ENCODE results near the gene SMIM43.

SMIM43 gene

GRCh38 chr4:121794505-121795188 is 29.7 kb upstream of the SMIM43 start:
- H3K36me3 ChIP-seq (ENCODE audit: control insufficient read depth in 2 of 2, insufficient read depth in 2 of 2, low read length in 2 of 2): no peaks in the 10 kb centered on the region
- no peak overlapping the region for H3K4me3 ChIP-seq (ENCODE audit: low read length in 2 of 2)
- no peaks in the 10 kb centered on the region for H3K4me1 ChIP-seq (ENCODE audit: control insufficient read depth, insufficient read depth, low read length)
- H3K27ac ChIP-seq (ENCODE audit: low read length): no peak overlapping the region
- H3K27me3 ChIP-seq (ENCODE audit: control insufficient read depth in 1 of 2, insufficient read depth in 2 of 2, low read length in 2 of 2): no peaks in the 10 kb centered on the region
- no peak overlapping the region for H3K9ac ChIP-seq (ENCODE audit: low read length in 2 of 2)
- no peaks in the 10 kb centered on the region for H3K9me3 ChIP-seq (ENCODE audit: control insufficient read depth in 2 of 2, low read length in 2 of 2)

DNA sequence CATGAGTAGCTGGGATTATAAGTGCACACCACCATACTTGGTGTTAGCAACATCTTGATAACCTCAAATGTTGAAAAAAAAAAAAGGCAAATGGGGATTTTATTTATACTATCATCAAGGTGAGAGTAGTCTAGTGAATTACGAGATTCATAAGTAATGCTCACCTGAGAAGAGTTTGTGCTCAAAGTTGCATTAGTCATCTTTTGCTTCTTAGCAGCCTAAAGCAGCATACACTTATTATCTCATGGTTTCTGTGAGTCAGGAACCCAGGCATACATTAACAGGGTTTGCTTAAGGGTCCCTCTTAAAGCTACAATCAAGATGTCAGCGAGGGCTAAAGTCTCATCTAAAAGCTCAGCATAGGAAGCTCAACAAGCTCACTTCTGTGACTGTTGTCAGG is 28.0 kb upstream of the SMIM43 start:
- no peak overlapping the region for H3K9ac ChIP-seq (ENCODE audit: low read length in 2 of 2)
- H3K27me3 ChIP-seq (ENCODE audit: control insufficient read depth in 1 of 2, insufficient read depth in 2 of 2, low read length in 2 of 2): no peaks in the 10 kb centered on the region
- no peaks in the 10 kb centered on the region for H3K9me3 ChIP-seq (ENCODE audit: control insufficient read depth in 2 of 2, low read length in 2 of 2)
- no peak overlapping the region for H3K4me3 ChIP-seq (ENCODE audit: low read length in 2 of 2)
- H3K4me1 ChIP-seq (ENCODE audit: control insufficient read depth, insufficient read depth, low read length): no peaks in the 10 kb centered on the region
- H3K36me3 ChIP-seq (ENCODE audit: control insufficient read depth in 2 of 2, insufficient read depth in 2 of 2, low read length in 2 of 2): no peaks in the 10 kb centered on the region
- H3K27ac ChIP-seq (ENCODE audit: low read length): no peak overlapping the region

- Histone ChIP-seq H3K9me3 (ENCODE audit: control insufficient read depth in 2 of 2, low read length in 2 of 2) (no peaks in the 10 kb centered on the region), H3K27ac (ENCODE audit: low read length) (no peak overlapping the region)
Measured at GRCh38 chr4:121791481-121791880, 26.5 kb upstream of the SMIM43 start.

DNA sequence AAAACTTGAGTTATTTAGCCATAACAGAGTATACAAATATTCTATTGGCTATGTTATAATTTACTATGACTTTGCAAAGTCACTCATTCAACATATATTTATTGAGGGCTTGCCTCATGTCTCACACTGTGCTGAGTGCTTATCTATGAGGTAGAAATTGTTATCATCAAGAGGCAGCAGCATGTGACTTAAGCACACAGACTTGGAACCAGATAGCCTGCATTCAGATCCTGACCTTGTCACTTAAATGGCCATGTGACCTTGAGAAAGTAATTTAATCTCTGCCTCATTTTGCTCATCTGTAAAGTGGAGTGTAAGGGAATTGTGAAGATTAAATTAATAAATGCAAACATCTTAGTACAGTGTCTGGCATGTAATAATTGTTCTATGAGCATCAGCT is 26.0 kb upstream of the SMIM43 start:
- Histone ChIP-seq H3K36me3 (ENCODE audit: control insufficient read depth in 2 of 2, insufficient read depth in 2 of 2, low read length in 2 of 2) (no peaks in the 10 kb centered on the region), H3K4me1 (ENCODE audit: control insufficient read depth, insufficient read depth, low read length) (no peaks in the 10 kb centered on the region), H3K27ac (ENCODE audit: low read length) (no peak overlapping the region), H3K9me3 (ENCODE audit: control insufficient read depth in 2 of 2, low read length in 2 of 2) (no peaks in the 10 kb centered on the region), H3K27me3 (ENCODE audit: control insufficient read depth in 1 of 2, insufficient read depth in 2 of 2, low read length in 2 of 2) (no peaks in the 10 kb centered on the region), H3K4me3 (ENCODE audit: low read length in 2 of 2) (no peak overlapping the region), H3K9ac (ENCODE audit: low read length in 2 of 2) (no peak overlapping the region)

More at GRCh38 chr4:121791481-121791880, 26.5 kb upstream of the SMIM43 start:
- Histone ChIP-seq H3K9ac (ENCODE audit: low read length in 2 of 2) (no peak overlapping the region), H3K4me1 (ENCODE audit: control insufficient read depth, insufficient read depth, low read length) (no peaks in the 10 kb centered on the region), H3K27me3 (ENCODE audit: control insufficient read depth in 1 of 2, insufficient read depth in 2 of 2, low read length in 2 of 2) (no peaks in the 10 kb centered on the region), H3K4me3 (ENCODE audit: low read length in 2 of 2) (no peak overlapping the region), H3K36me3 (ENCODE audit: control insufficient read depth in 2 of 2, insufficient read depth in 2 of 2, low read length in 2 of 2) (no peaks in the 10 kb centered on the region)

GRCh38 chr4:121789960-121790829 is 25.2 kb upstream of the SMIM43 start:
- no peak overlapping the region for H3K4me3 ChIP-seq (ENCODE audit: low read length in 2 of 2)
- H3K9ac ChIP-seq (ENCODE audit: low read length in 2 of 2): no peak overlapping the region
- H3K27me3 ChIP-seq (ENCODE audit: control insufficient read depth in 1 of 2, insufficient read depth in 2 of 2, low read length in 2 of 2): peaks cover 0 to 3% of the 10 kb centered on the region in 2 donors
- H3K9me3 ChIP-seq (ENCODE audit: control insufficient read depth in 2 of 2, low read length in 2 of 2): no peaks in the 10 kb centered on the region
- H3K4me1 ChIP-seq (ENCODE audit: control insufficient read depth, insufficient read depth, low read length): no peaks in the 10 kb centered on the region
- H3K27ac ChIP-seq (ENCODE audit: low read length): no peak overlapping the region
- no peaks in the 10 kb centered on the region for H3K36me3 ChIP-seq (ENCODE audit: control insufficient read depth in 2 of 2, insufficient read depth in 2 of 2, low read length in 2 of 2)

GRCh38 chr4:121789455-121789854 is 24.5 kb upstream of the SMIM43 start:
- H3K9ac ChIP-seq (ENCODE audit: low read length in 2 of 2): no peak overlapping the region
- no peak overlapping the region for H3K27ac ChIP-seq (ENCODE audit: low read length)
- H3K9me3 ChIP-seq (ENCODE audit: control insufficient read depth in 2 of 2, low read length in 2 of 2): peaks cover 0 to under 1% of the 10 kb centered on the region in 2 donors
- H3K27me3 ChIP-seq (ENCODE audit: control insufficient read depth in 1 of 2, insufficient read depth in 2 of 2, low read length in 2 of 2): peaks cover 0 to 3% of the 10 kb centered on the region in 2 donors
- H3K36me3 ChIP-seq (ENCODE audit: control insufficient read depth in 2 of 2, insufficient read depth in 2 of 2, low read length in 2 of 2): no peaks in the 10 kb centered on the region
- no peaks in the 10 kb centered on the region for H3K4me1 ChIP-seq (ENCODE audit: control insufficient read depth, insufficient read depth, low read length)
- no peak overlapping the region for H3K4me3 ChIP-seq (ENCODE audit: low read length in 2 of 2)

- H3K9ac ChIP-seq (ENCODE audit: low read length in 2 of 2): no peak overlapping the region
- peaks cover 0 to 3% of the 10 kb centered on the region in 2 donors for H3K27me3 ChIP-seq (ENCODE audit: control insufficient read depth in 1 of 2, insufficient read depth in 2 of 2, low read length in 2 of 2)
- H3K27ac ChIP-seq (ENCODE audit: low read length): no peak overlapping the region
- H3K9me3 ChIP-seq (ENCODE audit: control insufficient read depth in 2 of 2, low read length in 2 of 2): peaks cover 0 to 4% of the 10 kb centered on the region in 2 donors
- no peak overlapping the region for H3K4me3 ChIP-seq (ENCODE audit: low read length in 2 of 2)
- H3K4me1 ChIP-seq (ENCODE audit: control insufficient read depth, insufficient read depth, low read length): no peaks in the 10 kb centered on the region
- no peaks in the 10 kb centered on the region for H3K36me3 ChIP-seq (ENCODE audit: control insufficient read depth in 2 of 2, insufficient read depth in 2 of 2, low read length in 2 of 2)
Measured at GRCh38 chr4:121788896-121789295, 23.9 kb upstream of the SMIM43 start.

GRCh38 chr4:121786221-121786620 is 21.3 kb upstream of the SMIM43 start:
- no peaks in the 10 kb centered on the region for H3K4me1 ChIP-seq (ENCODE audit: control insufficient read depth, insufficient read depth, low read length)
- no peaks in the 10 kb centered on the region for H3K36me3 ChIP-seq (ENCODE audit: control insufficient read depth in 2 of 2, insufficient read depth in 2 of 2, low read length in 2 of 2)
- no peak overlapping the region for H3K4me3 ChIP-seq (ENCODE audit: low read length in 2 of 2)
- H3K27ac ChIP-seq (ENCODE audit: low read length): no peak overlapping the region
- peaks cover 0 to 4% of the 10 kb centered on the region in 2 donors for H3K9me3 ChIP-seq (ENCODE audit: control insufficient read depth in 2 of 2, low read length in 2 of 2)
- H3K9ac ChIP-seq (ENCODE audit: low read length in 2 of 2): no peak overlapping the region
- peaks cover 0 to 4% of the 10 kb centered on the region in 2 donors for H3K27me3 ChIP-seq (ENCODE audit: control insufficient read depth in 1 of 2, insufficient read depth in 2 of 2, low read length in 2 of 2)

DNA sequence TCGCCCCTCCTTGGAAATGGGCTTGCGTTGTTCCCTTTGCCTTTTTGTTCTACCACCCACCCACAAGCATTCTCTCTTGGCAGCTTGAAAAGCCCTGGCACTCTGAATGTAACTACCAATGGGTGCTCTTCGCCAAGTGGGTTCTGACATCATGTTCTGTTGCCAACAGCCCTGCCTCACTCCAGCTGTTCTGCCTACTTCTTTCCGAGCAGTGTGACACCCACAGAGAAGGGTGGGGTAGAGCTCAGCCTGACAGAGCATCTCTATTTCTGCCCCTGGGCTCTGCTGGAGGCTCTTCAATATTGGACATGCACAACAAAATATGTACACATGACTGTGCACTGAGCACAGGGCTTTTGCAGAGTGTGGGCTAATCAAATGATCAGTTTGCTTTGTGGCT is 20.5 kb upstream of the SMIM43 start:
- Histone ChIP-seq H3K4me3 (ENCODE audit: low read length in 2 of 2) (no peak overlapping the region), H3K27ac (ENCODE audit: low read length) (no peak overlapping the region), H3K9me3 (ENCODE audit: control insufficient read depth in 2 of 2, low read length in 2 of 2) (peaks cover 0 to 4% of the 10 kb centered on the region in 2 donors), H3K27me3 (ENCODE audit: control insufficient read depth in 1 of 2, insufficient read depth in 2 of 2, low read length in 2 of 2) (peaks cover 3 to 4% of the 10 kb centered on the region in 2 donors), H3K9ac (ENCODE audit: low read length in 2 of 2) (no peak overlapping the region), H3K4me1 (ENCODE audit: control insufficient read depth, insufficient read depth, low read length) (no peaks in the 10 kb centered on the region), H3K36me3 (ENCODE audit: control insufficient read depth in 2 of 2, insufficient read depth in 2 of 2, low read length in 2 of 2) (no peaks in the 10 kb centered on the region)

DNA sequence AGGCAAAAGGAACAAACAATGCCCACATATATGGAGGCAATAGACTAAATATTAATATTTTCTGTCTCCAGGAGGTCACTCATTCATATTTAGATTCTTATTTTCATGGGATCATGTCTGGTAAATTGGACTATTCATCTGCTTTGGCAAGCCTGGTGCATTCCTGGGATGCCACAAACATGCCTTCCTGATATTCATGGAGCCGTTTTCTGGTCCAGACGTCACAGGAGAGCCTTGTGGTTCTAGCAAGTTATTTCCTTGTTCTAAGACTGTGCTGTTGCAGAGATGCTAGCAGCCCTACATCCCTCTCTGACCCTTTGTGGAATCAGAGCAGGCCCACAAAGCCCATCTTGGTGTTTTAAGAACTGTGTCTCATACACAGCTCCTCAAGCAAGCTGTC is 20.0 kb upstream of the SMIM43 start:
- Histone ChIP-seq H3K9me3 (ENCODE audit: control insufficient read depth in 2 of 2, low read length in 2 of 2) (peaks cover 0 to 4% of the 10 kb centered on the region in 2 donors), H3K27me3 (ENCODE audit: control insufficient read depth in 1 of 2, insufficient read depth in 2 of 2, low read length in 2 of 2) (peaks cover 4% of the 10 kb centered on the region in 2 donors), H3K9ac (ENCODE audit: low read length in 2 of 2) (no peak overlapping the region), H3K4me1 (ENCODE audit: control insufficient read depth, insufficient read depth, low read length) (no peaks in the 10 kb centered on the region), H3K27ac (ENCODE audit: low read length) (no peak overlapping the region), H3K4me3 (ENCODE audit: low read length in 2 of 2) (no peak overlapping the region), H3K36me3 (ENCODE audit: control insufficient read depth in 2 of 2, insufficient read depth in 2 of 2, low read length in 2 of 2) (no peaks in the 10 kb centered on the region)

DNA sequence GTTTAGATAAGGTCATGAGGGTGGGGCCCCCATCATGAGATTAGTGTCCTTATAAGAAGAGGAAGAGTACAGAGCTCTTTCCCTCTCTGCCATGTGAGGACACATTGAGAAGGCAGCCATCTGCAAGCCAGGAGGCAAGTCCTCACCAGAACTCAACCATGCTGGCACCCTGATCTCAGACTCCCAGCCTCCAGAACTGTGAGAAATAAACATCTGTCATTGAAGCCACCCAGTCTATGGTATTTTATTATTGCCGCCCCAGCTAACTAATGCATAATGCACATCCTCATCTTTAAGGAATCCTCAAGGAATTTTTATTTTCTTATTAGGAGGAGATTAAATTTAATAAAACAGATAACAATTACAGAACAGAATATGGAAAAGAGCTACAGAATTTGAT is 19.4 kb upstream of the SMIM43 start:
- Histone ChIP-seq H3K36me3 (ENCODE audit: control insufficient read depth in 2 of 2, insufficient read depth in 2 of 2, low read length in 2 of 2) (no peaks in the 10 kb centered on the region), H3K4me1 (ENCODE audit: control insufficient read depth, insufficient read depth, low read length) (no peaks in the 10 kb centered on the region), H3K9me3 (ENCODE audit: control insufficient read depth in 2 of 2, low read length in 2 of 2) (peaks cover 0 to 4% of the 10 kb centered on the region in 2 donors), H3K27ac (ENCODE audit: low read length) (no peak overlapping the region), H3K9ac (ENCODE audit: low read length in 2 of 2) (no peak overlapping the region), H3K4me3 (ENCODE audit: low read length in 2 of 2) (no peak overlapping the region), H3K27me3 (ENCODE audit: control insufficient read depth in 1 of 2, insufficient read depth in 2 of 2, low read length in 2 of 2) (peaks cover 4% of the 10 kb centered on the region in 2 donors)
